ENCODE data around the gene PLA2G4E.
A peak's percentile ranks its signal among the peaks of the same experiment; 100 is the strongest.

Gene PLA2G4E

GRCh38 chr15:41933771-41934170, 87.1 kb downstream of the PLA2G4E start:
- Histone ChIP-seq H3K9me3 (no peaks in the 10 kb centered on the region), H3K4me1 (peaks cover 0 to 62% (median 53%) of the 10 kb centered on the region in 4 donors), H3K27ac (peak overlapping the region; percentile 17 to 56), H3K36me3 (peaks cover 0 to 6% (median 0%) of the 10 kb centered on the region in 3 donors), H3K27me3 (no peaks in the 10 kb centered on the region), H3K4me3 (no peak overlapping the region)
- intact Hi-C loops (cut with DNase I; ENCODE audit: low total_unique reads): loop anchor here (5.0 kb wide), 1 partner anchor 39 kb away; the partner anchor contains the start of gene EHD4
- no peak for TF ChIP-seq CTCF (IDR thresholded peaks at IDR 0.05)
- DNase-seq: peak in 1 of 2 donors; percentile 73

- no peak for TF ChIP-seq CTCF (IDR thresholded peaks at IDR 0.05)
- peaks cover 0 to 6% (median 0%) of the 10 kb centered on the region in 3 donors for H3K36me3 ChIP-seq
- H3K27ac ChIP-seq: peak overlapping the region; percentile 17 to 56
- no peak overlapping the region for H3K4me3 ChIP-seq
- intact Hi-C loops (cut with DNase I; ENCODE audit: low total_unique reads): loop anchor here (5.0 kb wide), 1 partner anchor 39 kb away; the partner anchor contains the start of gene EHD4
- no peaks in the 10 kb centered on the region for H3K27me3 ChIP-seq
- peaks cover 0 to 67% (median 57%) of the 10 kb centered on the region in 4 donors for H3K4me1 ChIP-seq
- DNase-seq: peak in 1 of 2 donors; percentile 15
- no peaks in the 10 kb centered on the region for H3K9me3 ChIP-seq
Measured at GRCh38 chr15:41933326-41933725, 87.5 kb downstream of the PLA2G4E start.

GRCh38 chr15:41932511-41933289, 88.1 kb downstream of the PLA2G4E start:
- Histone ChIP-seq H3K4me3 (no peak overlapping the region), H3K9me3 (no peaks in the 10 kb centered on the region), H3K4me1 (peaks cover 0 to 73% (median 64%) of the 10 kb centered on the region in 4 donors), H3K27ac (peak overlapping the region; percentile 17 to 56), H3K36me3 (peaks cover 0 to 6% (median 0%) of the 10 kb centered on the region in 3 donors), H3K27me3 (no peaks in the 10 kb centered on the region)
- peak in 1 of 2 donors; percentile 62 for DNase-seq
- TF ChIP-seq CTCF (IDR thresholded peaks at IDR 0.05): no peak
- intact Hi-C loops (cut with DNase I; ENCODE audit: low total_unique reads): loop anchor here (5.0 kb wide), 1 partner anchor 40 kb away; the partner anchor contains the start of gene EHD4

- peaks cover 0 to under 1% (median 0%) of the 10 kb centered on the region in 3 donors for H3K36me3 ChIP-seq
- no peak for TF ChIP-seq CTCF (IDR thresholded peaks at IDR 0.05)
- H3K27me3 ChIP-seq: no peaks in the 10 kb centered on the region
- DNase-seq: peak in 1 of 2 donors; percentile 46
- peak overlapping the region; percentile 17 to 56 for H3K27ac ChIP-seq
- no peak overlapping the region for H3K4me3 ChIP-seq
- intact Hi-C loops (cut with DNase I; ENCODE audit: low total_unique reads): loop anchor here (5.0 kb wide), 1 partner anchor 40 kb away; the partner anchor contains the start of gene EHD4
- H3K9me3 ChIP-seq: no peaks in the 10 kb centered on the region
- peaks cover 0 to 79% (median 65%) of the 10 kb centered on the region in 4 donors for H3K4me1 ChIP-seq
Measured at GRCh38 chr15:41932101-41932500, 88.7 kb downstream of the PLA2G4E start.
